Activated CD4-positive, alpha-beta T cell treated with anti-CD3 and anti-CD28 coated beads, Interleukin-10, Interleukin-2, amounts not matched to agents 100 ng/mL and 50 ng/mL, durations not matched to agents 16 hours and 8 hours (primary cell): ENCODE results near the gene CDC5L.
"Not testable (repeated sequence)": the region's sequence is repeated elsewhere in the genome, so short reads cannot be mapped to it uniquely, and the experiment has no call there.

ENCODE experiments used
- DNase-seq: peaks from one replicate; pipeline ENCODE4 v3.0.0-alpha.2; 2020

The CDC5L gene

GRCh38 chr6:44387346-44388134 lies at the start of gene CDC5L:
Gene CDC5L, plus strand, starts transcription at chr6:44387706. Its CDS starts 118 bp downstream, at chr6:44387824.
- DNase-seq, result peak; percentile 98

DNA sequence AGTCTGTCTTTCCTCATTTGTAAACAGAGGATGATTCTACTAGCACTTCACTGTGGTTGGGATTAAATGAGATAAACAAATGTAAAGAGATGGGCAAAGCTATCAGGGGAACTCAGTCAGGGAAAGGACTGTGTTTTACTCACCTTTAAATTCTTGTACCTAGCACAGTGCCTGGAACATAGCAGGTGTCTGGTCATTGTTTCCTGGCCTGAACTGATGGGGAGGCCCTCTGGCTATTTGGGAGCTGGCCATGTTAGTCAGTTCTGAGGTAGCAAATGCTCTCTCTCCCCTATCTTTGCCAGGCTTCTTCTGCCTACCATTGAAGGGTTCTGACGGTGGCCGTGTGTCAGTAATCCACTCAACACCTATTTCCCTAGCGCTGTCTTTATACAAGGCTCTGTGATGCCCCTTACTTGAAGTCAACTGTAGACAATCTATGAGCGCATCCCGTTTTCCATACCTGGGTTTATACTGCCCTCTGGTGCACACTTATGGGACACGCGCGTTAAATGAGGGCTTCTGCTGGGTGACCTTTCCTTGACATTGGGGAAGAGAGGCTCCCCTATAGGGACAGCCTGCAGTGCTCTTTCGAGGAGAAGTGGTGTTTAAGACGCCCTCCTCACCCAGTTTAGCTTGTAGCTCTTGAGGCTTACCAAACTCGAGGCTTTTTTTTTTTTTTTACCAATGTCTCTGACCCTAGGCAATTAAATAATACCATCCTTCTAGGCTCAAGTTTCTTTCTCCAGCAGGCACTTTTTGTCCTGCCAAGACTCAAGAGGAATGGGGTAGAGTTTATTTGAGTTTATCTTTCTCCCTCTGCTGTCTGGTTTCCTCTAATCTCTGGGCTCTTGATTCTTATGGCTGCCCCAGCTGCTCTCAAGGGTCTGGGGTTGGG lies 49.0 kb upstream of the CDC5L start:
- peak; percentile 77 for DNase-seq

- no peak for DNase-seq
Measured at GRCh38 chr6:44339301-44339700, 48.2 kb upstream of the CDC5L start.

GRCh38 chr6:44339763-44340625 lies 47.5 kb upstream of the CDC5L start:
- peak; percentile 16 for DNase-seq

GRCh38 chr6:44341095-44341890 lies 46.2 kb upstream of the CDC5L start:
- DNase-seq, result no peak

DNA sequence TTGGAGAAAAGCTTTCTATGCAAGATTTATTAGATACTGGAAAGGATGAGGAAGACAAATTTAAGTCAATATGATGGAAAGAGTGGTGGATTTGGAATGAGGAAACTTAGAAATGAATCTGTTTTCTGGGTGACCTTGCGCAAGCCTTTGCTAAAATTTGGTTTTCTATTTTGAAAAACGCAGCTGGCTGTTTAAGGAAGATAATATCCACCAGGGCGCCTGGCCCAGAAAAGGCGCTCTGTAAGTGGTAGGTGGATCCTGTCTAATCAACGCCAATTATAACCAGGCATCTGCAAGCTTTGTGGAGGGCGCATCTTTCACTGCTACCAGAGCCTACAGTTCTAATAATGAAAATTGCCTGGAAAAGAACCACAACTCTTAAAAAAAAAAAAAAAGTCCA lies 45.5 kb upstream of the CDC5L start:
- no peak for DNase-seq

DNA sequence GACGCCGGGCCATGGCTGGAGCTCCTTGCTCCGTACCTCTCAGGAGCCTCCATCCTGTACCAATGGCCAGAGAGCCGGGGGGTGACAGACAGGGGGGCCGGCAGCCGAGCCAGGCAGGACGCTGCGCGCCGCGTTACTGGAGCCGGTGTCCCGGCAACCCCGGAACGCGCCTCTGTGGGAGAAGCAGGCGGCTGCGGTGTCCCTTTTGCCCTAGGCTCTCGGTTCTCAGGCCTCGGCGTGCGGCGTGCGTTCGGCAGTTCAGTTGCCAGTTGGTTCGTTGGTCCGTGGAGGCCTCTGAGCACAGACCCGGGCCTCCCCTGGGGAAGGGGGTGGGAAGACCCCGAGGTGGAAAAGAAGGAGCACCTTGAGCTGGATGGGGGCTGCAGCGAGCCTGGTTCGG lies 45.0 kb upstream of the CDC5L start, which contains the start of gene SPATS1:
TSS of gene SPATS1 (plus strand) at position 162 of the 400 bp plus-strand sequence. CDS start 446 bp downstream, outside the sequence.
- no peak for DNase-seq

GRCh38 chr6:44346818-44347217 lies 40.7 kb upstream of the CDC5L start:
- not testable (repeated sequence) for DNase-seq

DNA sequence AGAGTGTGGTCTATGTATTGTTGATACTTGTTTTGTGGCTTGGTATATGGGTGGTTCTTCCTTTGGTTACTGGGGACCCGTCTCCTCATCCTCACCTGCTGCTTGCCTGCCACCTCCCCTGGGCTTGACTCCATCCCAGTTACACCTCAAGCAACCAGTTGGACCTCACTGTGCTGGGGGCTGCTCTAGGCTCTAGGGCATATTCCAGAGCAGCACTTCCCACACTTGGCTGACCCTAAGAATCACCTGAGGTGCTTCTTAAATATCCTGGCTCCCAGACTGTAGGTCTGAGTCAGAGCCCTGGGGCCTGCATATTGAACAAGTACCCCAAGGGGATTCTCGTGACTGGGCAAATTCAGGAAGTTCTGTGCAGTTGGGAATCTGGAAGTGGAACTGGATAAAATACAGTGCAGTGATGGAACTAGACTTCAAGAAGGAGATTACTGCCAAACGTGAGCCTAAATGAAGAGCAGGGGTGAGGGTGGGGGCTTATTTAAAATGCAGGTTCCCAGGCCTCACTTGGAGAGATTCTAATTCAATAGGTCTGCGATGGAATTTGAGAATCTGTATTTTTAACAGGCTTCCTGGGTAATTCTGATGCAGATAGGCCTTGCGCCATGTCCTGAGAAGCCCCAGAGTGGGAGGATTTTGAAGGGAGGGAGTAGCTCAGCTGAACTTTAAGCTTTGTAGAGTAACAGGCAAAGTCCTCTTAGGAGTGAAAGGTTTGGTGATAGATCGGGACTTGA lies 37.4 kb upstream of the CDC5L start:
- no peak for DNase-seq

GRCh38 chr6:44350650-44350994 lies 36.9 kb upstream of the CDC5L start:
- DNase-seq, result not testable (repeated sequence)

DNA sequence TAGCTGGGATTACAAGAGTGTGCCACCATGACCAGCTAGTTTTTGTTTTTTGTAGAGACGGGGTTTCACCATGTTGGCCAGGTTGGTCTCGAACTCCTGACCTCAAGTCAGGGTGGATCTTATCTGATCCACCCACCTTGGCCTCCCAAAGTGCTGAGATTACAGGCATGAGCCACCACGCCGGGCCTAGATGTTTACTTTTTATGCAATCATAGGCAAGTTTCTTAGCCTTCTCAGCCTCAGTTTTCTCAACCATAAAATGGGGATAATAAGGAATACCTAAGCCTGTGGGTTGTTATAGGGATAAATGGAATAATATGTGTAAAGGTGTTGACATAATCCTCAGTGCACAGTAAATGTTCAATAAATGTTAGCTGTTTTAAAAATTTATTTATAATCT lies 35.2 kb upstream of the CDC5L start:
- no peak for DNase-seq

- DNase-seq, result no peak
Measured at GRCh38 chr6:44353336-44353735, 34.2 kb upstream of the CDC5L start.

- no peak for DNase-seq
Measured at GRCh38 chr6:44355640-44356039, 31.9 kb upstream of the CDC5L start.

- no peak for DNase-seq
Measured at GRCh38 chr6:44356487-44356886, 31.0 kb upstream of the CDC5L start.

DNA sequence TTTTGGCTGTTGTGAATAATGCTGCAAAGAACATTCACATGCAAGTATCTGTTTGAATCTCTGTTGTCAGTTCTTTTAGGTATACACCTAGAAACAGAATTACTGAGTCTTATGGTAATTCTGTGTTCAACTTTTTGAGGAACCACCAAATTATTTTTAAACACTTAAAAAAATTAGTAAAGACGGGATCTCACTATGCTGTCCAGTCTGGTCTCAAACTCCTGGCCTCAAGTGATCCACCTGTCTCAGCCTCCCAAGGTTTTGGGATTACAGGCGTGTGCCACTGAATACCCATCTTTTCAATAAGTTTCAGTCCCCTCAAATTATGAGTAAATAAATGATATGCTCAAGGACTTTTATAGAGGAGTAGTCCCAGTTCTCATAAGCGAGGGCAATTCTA lies 27.5 kb upstream of the CDC5L start:
- DNase-seq, result no peak

DNA sequence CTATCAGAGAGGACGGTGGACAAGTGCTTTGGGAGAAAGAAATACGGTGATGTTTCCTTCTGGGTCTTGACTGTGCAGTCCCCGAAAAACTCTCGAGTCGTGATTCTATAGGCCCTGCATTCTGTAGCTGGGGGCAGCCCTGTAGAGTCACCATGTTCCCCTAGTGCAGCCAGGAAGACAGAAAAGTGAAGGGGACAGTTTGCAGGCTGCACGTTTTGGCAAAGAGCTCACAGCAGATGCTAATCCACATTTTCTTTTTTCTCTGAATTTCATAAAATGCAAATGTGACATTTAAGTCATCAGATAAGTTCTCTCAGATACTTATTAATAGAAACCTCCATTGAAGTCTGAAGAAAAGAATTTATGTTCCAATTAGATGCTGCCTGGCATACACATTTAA lies 25.6 kb upstream of the CDC5L start:
- no peak for DNase-seq

DNA sequence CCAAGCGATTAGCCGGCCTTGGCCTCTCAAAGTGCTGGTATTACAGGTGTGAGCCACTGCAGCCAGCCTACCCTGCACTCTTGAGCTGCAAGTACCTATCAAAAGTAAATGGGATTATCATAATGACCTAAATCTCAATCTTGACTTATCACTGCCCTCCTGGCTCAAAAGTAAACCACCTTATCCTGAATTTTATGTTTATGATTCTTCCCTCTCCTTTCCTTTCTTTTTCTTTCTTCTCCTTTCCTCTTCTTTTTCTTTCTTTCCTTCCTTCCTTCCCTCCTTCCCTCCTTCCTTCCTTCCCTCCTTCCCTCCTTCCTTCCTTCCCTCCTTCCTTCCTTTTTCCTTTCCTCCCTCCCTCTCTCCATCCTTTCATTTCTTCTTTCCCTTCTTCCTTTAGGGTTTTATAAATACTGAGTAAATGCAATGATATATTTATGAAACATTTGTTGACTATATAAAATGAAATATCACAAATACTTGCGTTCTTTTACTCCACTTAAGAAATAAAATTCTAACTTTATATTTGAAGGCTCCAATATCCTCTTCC lies 24.1 kb upstream of the CDC5L start:
- no peak for DNase-seq

DNA sequence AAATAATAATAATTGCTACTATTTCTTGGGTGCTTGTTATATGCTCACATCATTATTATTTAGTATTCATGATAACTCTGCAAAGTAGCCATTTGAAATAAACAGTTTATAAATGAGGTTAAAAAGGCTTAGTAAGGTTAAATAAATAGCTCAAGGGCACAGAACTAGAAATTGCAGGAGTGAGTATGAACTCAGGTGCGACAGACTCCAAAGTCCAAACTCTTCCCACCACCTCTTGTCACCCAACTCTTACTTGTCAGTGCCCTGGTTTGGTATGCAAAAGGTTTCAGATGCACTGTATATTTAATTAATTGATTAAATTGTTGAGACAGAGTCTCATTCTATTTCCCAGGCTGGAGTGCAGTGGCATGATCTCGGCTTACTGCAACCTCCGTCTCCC lies 20.7 kb upstream of the CDC5L start:
- DNase-seq, result no peak

DNA sequence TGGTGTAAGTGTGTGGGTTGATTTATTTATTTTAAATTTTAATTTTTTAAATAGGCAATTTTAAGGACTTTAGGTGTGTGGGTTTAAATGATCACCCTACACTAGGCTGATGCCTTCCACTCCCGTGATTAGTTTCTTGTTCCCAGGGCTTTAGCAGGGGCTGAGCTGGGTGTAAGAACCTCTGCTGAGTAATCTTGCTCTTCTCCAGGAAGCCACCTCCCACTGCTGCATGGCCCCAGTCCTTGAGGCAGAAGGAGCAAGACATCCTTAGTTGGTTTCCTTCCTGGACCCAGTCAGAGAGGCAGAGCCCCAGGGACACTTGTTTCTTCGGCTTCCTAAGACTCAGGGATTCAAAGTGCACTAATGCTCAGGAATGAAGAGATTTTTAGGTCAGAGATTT lies 19.8 kb upstream of the CDC5L start:
- DNase-seq, result peak; percentile 22

DNA sequence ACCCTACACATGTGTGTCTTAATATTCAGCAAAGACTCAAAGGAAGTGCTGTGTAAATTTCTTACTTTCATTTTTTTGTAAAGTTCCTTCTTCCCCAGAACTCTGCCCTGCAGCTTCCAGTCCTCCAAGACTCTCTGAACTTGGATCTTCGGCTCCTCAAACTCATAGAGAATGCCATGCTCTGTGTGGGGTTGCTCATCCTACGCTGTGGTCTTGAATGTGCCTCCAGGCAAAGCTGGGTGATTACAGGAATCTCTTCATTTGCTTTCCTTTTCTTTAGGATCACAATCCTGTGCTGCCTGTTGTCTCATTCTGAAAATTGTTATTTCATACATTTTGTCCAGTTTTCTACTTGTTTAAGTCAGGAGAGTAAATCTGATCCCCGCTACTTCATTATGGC lies 14.5 kb upstream of the CDC5L start:
- DNase-seq, result no peak

GRCh38 chr6:44373787-44374186 lies 13.7 kb upstream of the CDC5L start:
- DNase-seq, result no peak
